Osteoblast (primary cell): Measurements from ENCODE around the gene PEF1. TPM values are rescaled to one million over a fixed set of nuclear protein-coding genes. Genes with fewer than 3 reads are reported as not detected.

Experiments
- DNase-seq: peaks from one replicate; pipeline ENCODE4 v3.0.0; 2011; ENCODE audit warnings: low spot score, mixed read lengths; ENCODE audit not compliant: insufficient read length; ENCODE audit errors: missing footprints
- H2AFZ ChIP-seq: 2 replicates; pipeline ENCODE4 v1.6.0; 2011; ENCODE audit warnings: mild to moderate bottlenecking, low read length
- H3K27ac ChIP-seq: 2 replicates; pipeline ENCODE4 v1.5.1; 2011; ENCODE audit warnings: mild to moderate bottlenecking, low read depth, low read length, moderate library complexity
- H3K27me3 ChIP-seq: 2 replicates; pipeline ENCODE4 v1.6.0; 2012; ENCODE audit warnings: mild to moderate bottlenecking, control low read depth, inconsistent platforms, low read length, moderate library complexity; ENCODE audit not compliant: insufficient read depth
- H3K36me3 ChIP-seq: 2 replicates; pipeline ENCODE4 v1.5.1; 2011; ENCODE audit warnings: mild to moderate bottlenecking, low read length, control low read depth, moderate library complexity; ENCODE audit not compliant: insufficient read depth
- H3K4me1 ChIP-seq: 2 replicates; pipeline ENCODE4 v1.5.1; 2011; ENCODE audit warnings: mild to moderate bottlenecking, low read length, control low read depth, moderate library complexity; ENCODE audit not compliant: insufficient read depth
- H3K4me2 ChIP-seq: 2 replicates; pipeline ENCODE4 v1.6.0; 2011; ENCODE audit warnings: mild to moderate bottlenecking, low read length; ENCODE audit not compliant: insufficient read depth
- H3K4me3 ChIP-seq: fragments of 200-600 bp; sonication (generic); 3 replicates; pipeline ENCODE4 v1.5.1; 2012; ENCODE audit warnings: mild to moderate bottlenecking, low read length, inconsistent platforms; ENCODE audit not compliant: insufficient read depth
- H3K79me2 ChIP-seq: 2 replicates; pipeline ENCODE4 v1.6.0; 2012; ENCODE audit warnings: mild to moderate bottlenecking, low read length, control low read depth, inconsistent platforms; ENCODE audit not compliant: insufficient read depth
- H3K9me3 ChIP-seq: 2 replicates; pipeline ENCODE4 v1.5.1; 2011; ENCODE audit warnings: low read depth, low read length, control low read depth
- H4K20me1 ChIP-seq: 2 replicates; pipeline ENCODE4 v1.6.0; 2012; ENCODE audit warnings: mild to moderate bottlenecking, low read length, control low read depth; ENCODE audit not compliant: insufficient read depth
- total RNA-seq: library from RNA; depleted of rRNA; stranded (reverse); fragments of >200 nt; gene quantifications from 2 replicates; pipeline ENCODE4 v1.2.3, GENCODE V29; 2012
- TF ChIP-seq, protein P1 (sequence below): IDR thresholded peaks from 2 replicates; pipeline ENCODE4 v1.5.1; 2011; ENCODE audit warnings: mild to moderate bottlenecking, low read depth, low read length, moderate library complexity; ENCODE audit errors: extremely low read depth

The PEF1 gene
- total RNA-seq, 1 donor, result 86.5 TPM

DNA sequence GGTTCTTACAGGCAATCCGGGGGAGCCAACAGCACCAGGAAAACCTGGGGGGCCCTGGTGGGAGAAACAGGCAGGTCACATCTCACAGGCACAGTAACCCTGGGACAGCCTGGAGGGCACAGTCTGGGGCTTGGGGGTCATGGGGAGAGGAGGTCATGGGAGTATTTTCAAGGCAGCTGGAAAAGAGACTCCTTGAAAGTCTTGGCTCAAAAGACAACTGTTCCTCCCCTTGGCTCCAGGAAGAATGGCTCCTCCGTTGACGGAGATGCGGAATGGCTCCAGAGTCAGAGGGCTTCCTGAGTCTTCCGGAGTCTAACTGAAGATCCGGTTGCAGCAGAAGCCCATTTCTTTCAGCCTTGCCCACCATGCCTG is 25.9 kb upstream of the PEF1 start:
- H3K4me2 ChIP-seq, result no peak overlapping the region
- peaks cover 4% of the 10 kb centered on the region for H4K20me1 ChIP-seq
- peaks cover 89% of the 10 kb centered on the region for H3K36me3 ChIP-seq
- H3K4me3 ChIP-seq, result no peak overlapping the region
- TF ChIP-seq, protein P1, sequence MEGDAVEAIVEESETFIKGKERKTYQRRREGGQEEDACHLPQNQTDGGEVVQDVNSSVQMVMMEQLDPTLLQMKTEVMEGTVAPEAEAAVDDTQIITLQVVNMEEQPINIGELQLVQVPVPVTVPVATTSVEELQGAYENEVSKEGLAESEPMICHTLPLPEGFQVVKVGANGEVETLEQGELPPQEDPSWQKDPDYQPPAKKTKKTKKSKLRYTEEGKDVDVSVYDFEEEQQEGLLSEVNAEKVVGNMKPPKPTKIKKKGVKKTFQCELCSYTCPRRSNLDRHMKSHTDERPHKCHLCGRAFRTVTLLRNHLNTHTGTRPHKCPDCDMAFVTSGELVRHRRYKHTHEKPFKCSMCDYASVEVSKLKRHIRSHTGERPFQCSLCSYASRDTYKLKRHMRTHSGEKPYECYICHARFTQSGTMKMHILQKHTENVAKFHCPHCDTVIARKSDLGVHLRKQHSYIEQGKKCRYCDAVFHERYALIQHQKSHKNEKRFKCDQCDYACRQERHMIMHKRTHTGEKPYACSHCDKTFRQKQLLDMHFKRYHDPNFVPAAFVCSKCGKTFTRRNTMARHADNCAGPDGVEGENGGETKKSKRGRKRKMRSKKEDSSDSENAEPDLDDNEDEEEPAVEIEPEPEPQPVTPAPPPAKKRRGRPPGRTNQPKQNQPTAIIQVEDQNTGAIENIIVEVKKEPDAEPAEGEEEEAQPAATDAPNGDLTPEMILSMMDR, result no peak
- no peaks in the 10 kb centered on the region for H3K27me3 ChIP-seq
- H3K27ac ChIP-seq, result no peak overlapping the region
- DNase-seq, result peak; percentile 47
- H3K79me2 ChIP-seq, result no peaks in the 10 kb centered on the region
- no peak overlapping the region for H2AFZ ChIP-seq
- H3K4me1 ChIP-seq, result peaks cover 7% of the 10 kb centered on the region
- no peaks in the 10 kb centered on the region for H3K9me3 ChIP-seq

DNA sequence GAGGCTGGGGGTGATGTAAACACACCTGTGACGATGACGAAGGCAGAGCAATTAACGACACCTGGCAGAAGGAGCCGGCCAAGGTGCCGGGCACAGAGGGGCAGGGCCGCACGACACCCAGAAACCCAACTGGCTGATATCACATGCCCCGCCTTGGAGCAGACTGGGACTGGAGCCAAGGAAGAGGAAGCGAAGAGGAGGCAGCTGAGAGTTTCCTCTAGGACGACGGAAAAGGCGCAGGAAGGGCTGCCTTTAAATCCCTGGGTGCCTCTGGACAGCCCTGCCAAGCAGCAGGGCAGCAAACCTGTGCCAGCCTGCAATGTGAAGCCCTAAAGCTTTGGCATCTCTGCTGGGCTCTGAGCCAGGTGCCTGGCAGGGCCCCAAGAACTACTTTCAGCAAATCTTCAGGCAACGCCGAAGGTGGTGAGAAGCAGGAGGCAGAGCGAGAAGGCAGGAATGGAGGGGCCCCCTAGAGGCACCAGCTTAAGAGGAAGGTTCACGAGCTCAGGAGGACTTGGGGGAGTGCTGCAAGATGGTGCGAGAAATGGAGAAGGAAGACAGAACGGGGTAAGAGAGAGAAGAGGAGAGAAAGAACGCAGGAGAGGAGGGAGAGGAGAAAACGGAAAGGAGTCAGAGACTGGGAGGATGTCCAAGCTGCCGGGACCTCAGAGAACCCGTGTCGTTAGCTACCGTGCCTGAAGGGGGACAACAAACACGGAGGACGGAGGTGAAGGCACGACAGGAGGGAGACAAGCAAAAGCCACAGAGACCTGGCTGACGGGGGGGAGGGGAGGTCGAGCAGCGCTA is 25.3 kb upstream of the PEF1 start:
- Histone ChIP-seq H4K20me1 (peaks cover 4% of the 10 kb centered on the region), H3K4me2 (no peak overlapping the region), H3K27ac (no peak overlapping the region), H3K36me3 (peaks cover 89% of the 10 kb centered on the region), H3K9me3 (no peaks in the 10 kb centered on the region), H3K4me3 (no peak overlapping the region), H3K4me1 (peaks cover 7% of the 10 kb centered on the region), H2AFZ (no peak overlapping the region), H3K27me3 (no peaks in the 10 kb centered on the region), H3K79me2 (no peaks in the 10 kb centered on the region)
- TF ChIP-seq, protein P1, result no peak
- peak; percentile 85 for DNase-seq

DNA sequence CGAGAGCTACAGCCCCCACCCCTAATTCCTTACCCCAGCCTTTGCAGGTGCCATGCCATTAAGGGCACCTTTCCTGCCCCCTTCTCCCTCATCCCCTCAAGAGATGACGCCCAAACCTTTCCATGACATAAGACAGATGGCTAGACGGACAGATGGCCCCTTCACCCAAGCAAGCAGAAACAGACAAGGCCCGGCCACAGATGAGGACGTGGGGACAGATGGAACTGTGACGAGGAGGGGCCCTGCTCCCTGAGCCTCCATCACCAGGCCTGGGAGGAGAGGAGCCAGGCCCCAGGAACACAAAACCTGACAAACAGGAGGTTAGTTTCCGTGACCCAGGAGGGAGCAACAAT is 24.7 kb upstream of the PEF1 start:
- peak; percentile 50 for DNase-seq
- Histone ChIP-seq H2AFZ (no peak overlapping the region), H3K36me3 (peaks cover 86% of the 10 kb centered on the region)

DNA sequence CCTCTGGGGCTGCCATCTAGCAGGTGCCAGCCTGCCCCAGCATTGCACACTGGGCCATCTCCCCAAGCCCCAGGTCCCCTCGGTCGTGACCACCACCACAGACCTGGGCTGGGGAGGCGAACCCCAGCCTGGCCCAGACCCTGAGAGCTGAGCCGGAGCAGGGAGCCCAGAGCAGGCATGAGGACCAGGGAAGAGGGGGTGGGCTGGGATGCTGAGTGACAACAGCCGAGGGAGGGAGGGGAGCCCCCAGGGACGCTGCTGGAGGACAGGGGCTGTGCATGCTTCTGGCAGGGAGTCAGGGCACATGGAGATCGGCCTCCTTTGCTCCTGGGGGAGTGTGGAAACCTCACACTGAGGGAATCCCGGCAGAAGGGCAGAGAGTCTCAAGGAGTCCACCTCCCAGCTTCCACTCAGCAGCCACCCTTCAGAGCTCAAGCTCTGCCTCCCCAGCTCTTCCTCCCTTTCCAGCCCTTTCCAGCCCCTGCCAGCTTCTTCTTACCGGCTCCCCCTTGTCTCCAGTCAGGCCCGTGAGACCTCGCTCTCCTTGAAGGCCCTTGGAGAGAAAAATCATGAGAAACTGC is 23.7 kb upstream of the PEF1 start:
- Histone ChIP-seq H2AFZ (no peak overlapping the region), H4K20me1 (peaks cover 4% of the 10 kb centered on the region), H3K4me1 (peaks cover 7% of the 10 kb centered on the region), H3K36me3 (peaks cover 80% of the 10 kb centered on the region), H3K4me2 (no peak overlapping the region), H3K9me3 (no peaks in the 10 kb centered on the region), H3K4me3 (no peak overlapping the region), H3K27me3 (no peaks in the 10 kb centered on the region), H3K79me2 (no peaks in the 10 kb centered on the region), H3K27ac (no peak overlapping the region)
- TF ChIP-seq, protein P1, result no peak
- DNase-seq, result peak; percentile 85

More for the DNA sequence above, 24.7 kb upstream of the PEF1 start:
- H3K4me2 ChIP-seq, result no peak overlapping the region
- TF ChIP-seq, protein P1, result no peak
- no peak overlapping the region for H3K4me3 ChIP-seq
- no peaks in the 10 kb centered on the region for H3K27me3 ChIP-seq
- H3K4me1 ChIP-seq, result peaks cover 7% of the 10 kb centered on the region
- no peak overlapping the region for H3K27ac ChIP-seq
- H3K9me3 ChIP-seq, result no peaks in the 10 kb centered on the region
- H3K79me2 ChIP-seq, result no peaks in the 10 kb centered on the region
- peaks cover 4% of the 10 kb centered on the region for H4K20me1 ChIP-seq
